ENCODE measurements around the gene DNAJA3. TPM values are rescaled to one million over a fixed set of nuclear protein-coding genes. Genes with fewer than 3 reads are reported as not detected.

Gene DNAJA3
- total and polyA plus RNA-seq, 2 of the 4 experiments (the other 2 are of a cell fraction) = 38.0 to 40.2 TPM

GRCh38 chr16:4392382-4393239 lies 33.1 kb upstream of the DNAJA3 start:
- peak overlapping the region; percentile 57 for H3K27ac ChIP-seq (ENCODE audit: insufficient read depth, low read length)
- peaks cover 7% of the 10 kb centered on the region for H3K36me3 ChIP-seq (ENCODE audit: control insufficient read depth, insufficient read depth, low read length)
- H4K8ac ChIP-seq (ENCODE audit: low read depth in 2 of 2, low read length in 2 of 2) = peak overlapping the region; percentile 69 to 79
- DNase-seq = peak; percentile 86
- no peak overlapping the region; the same call in 1 of the 2 replicates for H3K9ac ChIP-seq (ENCODE audit: low read depth, low read length)
- H4K20me1 ChIP-seq (ENCODE audit: insufficient read depth, low read length) = no peaks in the 10 kb centered on the region
- peaks cover 0 to 36% of the 10 kb centered on the region in 2 experiments; a peak in 2 of 4 replicates for H3K79me1 ChIP-seq (ENCODE audit: low read depth in 1 of 2, low read length in 2 of 2)
- H2BK20ac ChIP-seq (ENCODE audit: low read depth, low read length) = peak overlapping the region; percentile 80; the same call in 1 of the 2 replicates
- peak overlapping the region; percentile 66 for H2BK120ac ChIP-seq (ENCODE audit: low read depth, low read length)
- peak; percentile 25 for TF ChIP-seq RCOR1 (IDR thresholded peaks at IDR 0.05; ENCODE audit: insufficient replicate concordance, low read length)
- TF ChIP-seq MAZ (IDR thresholded peaks at IDR 0.05; ENCODE audit: borderline replicate concordance, low read depth, low read length) = 0 out of 2 replicates have a peak, but pooled peaks have one; percentile 31
- TF ChIP-seq RFX5 (IDR thresholded peaks at IDR 0.05; ENCODE audit: low read depth, low read length) = no peak
- TF ChIP-seq USF2 (IDR thresholded peaks at IDR 0.05; ENCODE audit: low read depth, low read length) = peak; percentile 66; the same call in 1 of the 2 replicates
- H2AFZ ChIP-seq (replicated peaks; ENCODE audit: low read length, poor library complexity) = peak overlapping the region; percentile 84
- H3K18ac ChIP-seq (ENCODE audit: low read depth, low read length) = peak overlapping the region; percentile 39
- H3K4me1 ChIP-seq (ENCODE audit: control insufficient read depth, insufficient read depth, low read length) = peaks cover 33% of the 10 kb centered on the region
- peak overlapping the region; percentile 83 for H3K14ac ChIP-seq (replicated peaks; ENCODE audit: low read depth, low read length)
- ChIA-PET CTCF (interaction anchor here (1.8 kb wide), 1 partner anchor 10 kb away, joined by 13 read pairs; no protein-coding TSS in a partner anchor), POLR2A (ENCODE audit: unreplicated experiment) (no interaction called here)
- peak; percentile 64 for ATAC-seq (ENCODE audit: low read depth)
- peak overlapping the region; percentile 88 for H4K91ac ChIP-seq (ENCODE audit: insufficient read depth, low read depth, low read length)
- H3K23ac ChIP-seq (ENCODE audit: low read depth, low read length) = peak overlapping the region; percentile 83; the same call in 1 of the 2 replicates
- peak overlapping the region; percentile 48 for H4K5ac ChIP-seq (ENCODE audit: low read depth, low read length)
- H2AK9ac ChIP-seq (replicated peaks; ENCODE audit: low read depth, low read length, poor library complexity) = peak overlapping the region; percentile 91
- H3K9me1 ChIP-seq (ENCODE audit: insufficient read depth, low read length) = peaks cover 13% of the 10 kb centered on the region
- H3K4me2 ChIP-seq (ENCODE audit: low read depth, low read length) = no peak overlapping the region
- peak overlapping the region; percentile 97; the same call in 1 of the 3 replicates for H2BK15ac ChIP-seq (ENCODE audit: low read depth, low read length)
- BruUV-seq (replicated peaks) = no TSS peak
- in situ Hi-C loops (cut with MboI; ENCODE audit: low sequenced_read_pairs) (no loop called here), intact Hi-C loops (cut with micrococcal nuclease) (no loop called here), dilution Hi-C loops (cut with HindIII; ENCODE audit: low sequenced_read_pairs, unreplicated experiment) (no loop called here)
- H2BK5ac ChIP-seq (ENCODE audit: low read depth, low read length, poor library complexity, severe bottlenecking) = peak overlapping the region; percentile 59
- no peak overlapping the region for H3K4me3 ChIP-seq (ENCODE audit: insufficient read depth, low read depth, low read length)
- H3K56ac ChIP-seq (ENCODE audit: extremely low read depth, insufficient read depth, low read length) = no peak overlapping the region
- no peaks in the 10 kb centered on the region for H3K27me3 ChIP-seq (ENCODE audit: control insufficient read depth, insufficient read depth, low read length)
- peak overlapping the region; percentile 92 for H2AK5ac ChIP-seq (ENCODE audit: low read depth, low read length)
- peak overlapping the region; percentile 93 for H3K4ac ChIP-seq (ENCODE audit: low read depth, low read length)
- WGBS, 2 experiments (ENCODE audit: extremely low coverage in 2 of 2, insufficient read length in 1 of 2) = 28% methylated on average over 4 of the region's 27 CpGs; no CpG with 5 or more reads in 1 of the 2 experiments
- no peaks in the 10 kb centered on the region for H3K9me3 ChIP-seq (ENCODE audit: control insufficient read depth, insufficient read depth, low read length)
